Upper lobe of left lung (tissue), 4 donors: ENCODE data around the gene HMGB2.

ENCODE experiments used
- CTCF ChIP-seq, 6 experiments: fragments of 450-650 bp in 4 of 6; fragments of 200-600 bp in 2 of 6; sonication (generic) in 2 of 6; IDR thresholded peaks; one replicate each; pipeline ENCODE4 v1.5.1; 2016 to 2019; ENCODE audit warnings: antibody characterized with exemption in 6 of 6
- EP300 ChIP-seq, 4 donors: sonication (generic); formaldehyde crosslinking; IDR thresholded peaks; one replicate each; pipeline ENCODE4 v1.5.1; 2017; ENCODE audit warnings: antibody characterized with exemption in 4 of 4, control low read depth in 2 of 4
- POLR2AphosphoS5 ChIP-seq, 2 donors: sonication (generic); formaldehyde crosslinking; IDR thresholded peaks; one replicate each; pipeline ENCODE4 v1.5.1; 2017; ENCODE audit warnings: antibody characterized with exemption in 2 of 2

DNA sequence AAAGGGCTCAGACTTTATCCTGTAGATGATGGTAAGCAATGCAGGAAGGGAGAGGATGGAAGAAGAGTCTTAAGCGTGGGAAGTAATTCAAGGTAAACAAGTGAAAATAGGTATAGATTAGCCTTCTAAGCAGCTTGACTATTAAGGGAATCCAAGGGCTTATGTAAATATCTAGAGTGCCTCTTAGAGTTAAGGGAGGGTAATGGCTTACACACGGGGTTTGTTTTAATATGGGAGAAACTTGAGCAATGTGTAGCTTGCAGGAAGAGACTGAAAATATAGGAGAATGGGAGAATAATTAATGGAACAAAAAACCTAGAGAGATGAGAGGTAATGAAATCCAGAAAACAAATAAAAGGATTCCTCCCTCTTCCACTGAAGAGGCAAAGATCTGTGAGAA lies 23.8 kb upstream of the HMGB2 start:
- no peak for TF ChIP-seq POLR2AphosphoS5 (IDR thresholded peaks at IDR 0.05)
- TF ChIP-seq EP300 (IDR thresholded peaks at IDR 0.05) = no peak
- TF ChIP-seq CTCF (IDR thresholded peaks at IDR 0.05) = no peak
